AG20443 (cell line): ENCODE measurements around the gene ADAMTSL5.
"Not testable (repeated sequence)": the region's sequence is repeated elsewhere in the genome, so short reads cannot be mapped to it uniquely, and the experiment has no call there.

ENCODE experiments used
- DNase-seq: peaks from one replicate; pipeline ENCODE4 v3.0.0; 2012; ENCODE audit warnings: low spot score, mixed read lengths

Gene ADAMTSL5

DNA sequence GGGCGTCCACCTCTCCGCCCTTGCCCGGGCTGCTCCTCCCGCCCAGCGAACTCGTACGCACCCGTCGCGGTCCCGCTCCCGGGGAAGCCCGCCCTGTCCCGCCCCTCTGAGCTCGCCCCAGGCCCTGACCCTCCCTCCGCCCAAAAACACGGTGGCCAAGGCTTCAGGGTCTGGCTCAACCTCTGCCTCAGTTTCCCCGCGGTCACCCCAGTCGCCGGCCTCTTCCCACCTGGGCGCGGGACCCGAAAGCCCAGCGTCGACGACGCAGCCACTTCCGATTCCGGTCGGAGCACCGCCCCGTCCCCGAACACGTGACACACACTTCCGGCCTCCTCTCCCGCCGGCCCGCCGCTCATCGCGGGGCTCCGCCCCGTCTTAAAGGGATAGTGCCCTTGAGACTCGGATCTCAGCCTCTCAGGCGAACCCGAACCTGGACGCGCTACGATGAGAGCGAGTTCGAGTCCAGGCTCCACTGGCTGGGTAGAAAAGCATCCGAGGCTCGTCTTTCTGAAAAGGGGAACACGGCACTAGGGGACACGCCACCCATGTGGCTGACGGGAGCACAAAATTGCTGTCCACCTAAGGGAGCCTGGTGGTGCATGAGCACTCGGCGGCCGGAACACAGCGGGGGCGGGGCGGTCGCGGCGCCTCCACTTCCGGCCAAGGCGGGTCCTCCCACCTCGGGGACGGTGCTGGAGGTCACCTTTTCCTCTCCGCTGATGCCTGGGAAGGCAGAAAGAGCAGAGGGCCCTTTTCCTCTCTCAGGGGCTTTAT lies 33.7 kb downstream of the ADAMTSL5 start, which contains the start of gene C19orf25:
Gene C19orf25, minus strand, starts transcription at position 282 of the 774 bp plus-strand sequence. CDS start 312 bp downstream, outside the sequence.
- DNase-seq = peak; percentile 97

DNA sequence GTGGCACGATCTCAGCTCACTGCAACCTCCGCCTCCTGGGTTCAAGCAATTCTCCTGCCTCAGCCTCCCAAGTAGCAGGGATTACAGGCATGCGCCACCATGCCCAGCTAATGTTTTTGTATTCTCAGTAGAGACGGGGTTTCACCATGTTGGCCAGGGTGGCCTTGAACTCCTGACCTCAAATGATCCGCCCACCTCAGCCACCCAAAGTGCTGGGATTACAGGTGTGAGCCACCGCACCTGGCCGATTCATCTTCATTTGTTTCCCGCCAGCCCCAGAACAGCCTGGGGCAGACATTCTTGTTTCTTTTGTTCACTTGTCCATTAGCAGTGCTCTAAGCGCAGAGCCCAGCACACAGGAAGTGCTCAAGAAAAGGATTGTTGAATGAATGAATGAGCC lies 35.8 kb downstream of the ADAMTSL5 start:
- DNase-seq = not testable (repeated sequence)

DNA sequence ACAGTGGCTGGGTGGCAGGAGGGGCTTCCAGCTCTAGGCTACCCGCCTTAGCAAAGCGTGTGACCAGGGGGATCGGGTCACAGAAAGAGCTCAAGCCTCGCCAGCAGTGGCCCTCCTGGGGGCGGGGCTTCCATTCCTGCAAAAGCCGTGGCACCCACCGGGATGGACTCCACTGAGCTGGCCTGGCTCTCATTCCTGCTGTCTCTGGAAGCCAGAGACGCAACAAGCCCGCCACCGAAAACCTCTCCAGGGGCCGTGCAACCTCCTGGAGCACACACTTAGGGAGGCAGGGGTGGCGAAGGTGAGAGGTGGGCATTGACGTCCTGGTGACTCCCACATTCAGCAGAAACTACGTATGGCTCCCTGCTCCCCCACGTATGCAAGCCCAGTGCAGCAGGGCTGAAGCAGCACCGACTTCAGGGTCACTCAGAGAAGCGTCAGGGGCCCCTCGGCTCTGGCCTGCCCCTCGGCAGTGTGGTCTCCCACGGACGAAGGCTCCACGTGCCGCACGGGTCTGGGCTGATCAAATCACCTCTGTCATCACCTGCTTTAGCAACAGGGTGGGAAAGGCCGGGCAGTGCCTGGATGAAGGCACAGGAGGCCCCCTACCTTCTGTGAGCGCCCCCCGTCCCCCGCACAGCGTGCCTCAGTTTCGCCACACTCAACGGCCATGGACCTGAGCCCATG lies 36.9 kb downstream of the ADAMTSL5 start:
- no peak for DNase-seq

DNA sequence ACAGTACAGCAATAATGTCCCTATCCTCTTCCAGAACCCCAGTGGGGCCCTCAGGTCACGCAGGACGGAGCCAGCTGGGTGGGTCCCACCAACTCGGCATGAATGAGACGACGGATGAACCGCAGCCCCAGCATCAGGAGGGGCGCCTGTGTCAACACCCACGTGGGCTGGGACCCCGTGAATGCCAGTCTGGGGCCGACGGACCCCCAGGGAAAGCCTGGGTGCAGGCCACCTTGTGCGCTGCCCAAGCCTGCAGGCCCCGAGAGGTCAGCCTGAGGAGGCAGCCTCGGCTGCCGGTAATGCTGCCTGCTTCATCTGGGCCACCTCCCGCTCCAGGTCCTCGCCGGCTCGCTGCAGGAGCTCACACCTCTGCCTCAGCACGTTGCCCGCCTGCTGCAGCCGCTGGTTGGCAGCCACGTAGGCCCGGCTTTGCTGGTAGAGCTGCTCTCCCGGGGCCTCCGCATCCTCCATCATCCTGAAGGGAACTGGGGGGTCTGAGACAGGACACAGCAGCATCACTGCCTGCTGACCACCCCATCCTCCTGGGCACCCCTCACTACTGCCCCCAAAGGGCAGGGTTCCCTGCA lies 38.0 kb downstream of the ADAMTSL5 start:
- DNase-seq = no peak

DNA sequence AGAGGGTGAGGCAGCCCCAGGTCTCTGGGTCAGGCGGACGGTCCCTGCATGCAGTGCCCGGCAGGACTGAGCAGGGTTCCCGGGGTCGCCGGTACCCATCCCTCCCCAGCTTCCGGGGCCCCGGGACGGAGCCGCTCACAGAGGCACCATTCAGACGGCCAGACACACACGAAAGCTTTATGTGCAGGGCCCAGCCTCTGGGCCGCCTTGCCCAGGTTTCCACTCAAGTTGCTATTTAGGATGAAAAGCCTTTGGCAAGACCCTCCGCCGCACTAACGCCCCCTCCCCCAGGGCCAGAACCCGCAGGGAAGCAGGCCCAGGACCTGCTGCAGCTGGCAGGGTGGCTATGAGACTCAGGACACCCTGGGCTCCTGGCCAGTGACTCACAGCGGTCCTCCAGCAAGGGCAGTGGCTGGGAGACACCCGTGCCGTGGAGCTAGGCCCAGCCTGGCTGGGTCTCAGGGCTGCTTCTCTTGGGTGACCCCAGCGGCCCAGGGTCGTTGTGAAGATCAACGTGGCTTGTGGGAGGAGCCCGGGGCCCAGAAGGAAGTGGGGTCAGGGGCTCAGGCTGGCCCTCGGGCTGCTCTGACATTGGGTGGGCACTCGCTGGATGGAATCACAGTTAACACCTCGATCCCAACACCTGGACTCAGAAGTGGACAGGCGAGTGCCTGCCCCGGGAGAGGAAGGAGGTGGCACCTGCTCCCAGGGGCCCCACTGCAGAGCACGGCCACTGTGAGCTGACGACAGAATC lies 38.6 kb downstream of the ADAMTSL5 start:
- peak; percentile 35 for DNase-seq

DNA sequence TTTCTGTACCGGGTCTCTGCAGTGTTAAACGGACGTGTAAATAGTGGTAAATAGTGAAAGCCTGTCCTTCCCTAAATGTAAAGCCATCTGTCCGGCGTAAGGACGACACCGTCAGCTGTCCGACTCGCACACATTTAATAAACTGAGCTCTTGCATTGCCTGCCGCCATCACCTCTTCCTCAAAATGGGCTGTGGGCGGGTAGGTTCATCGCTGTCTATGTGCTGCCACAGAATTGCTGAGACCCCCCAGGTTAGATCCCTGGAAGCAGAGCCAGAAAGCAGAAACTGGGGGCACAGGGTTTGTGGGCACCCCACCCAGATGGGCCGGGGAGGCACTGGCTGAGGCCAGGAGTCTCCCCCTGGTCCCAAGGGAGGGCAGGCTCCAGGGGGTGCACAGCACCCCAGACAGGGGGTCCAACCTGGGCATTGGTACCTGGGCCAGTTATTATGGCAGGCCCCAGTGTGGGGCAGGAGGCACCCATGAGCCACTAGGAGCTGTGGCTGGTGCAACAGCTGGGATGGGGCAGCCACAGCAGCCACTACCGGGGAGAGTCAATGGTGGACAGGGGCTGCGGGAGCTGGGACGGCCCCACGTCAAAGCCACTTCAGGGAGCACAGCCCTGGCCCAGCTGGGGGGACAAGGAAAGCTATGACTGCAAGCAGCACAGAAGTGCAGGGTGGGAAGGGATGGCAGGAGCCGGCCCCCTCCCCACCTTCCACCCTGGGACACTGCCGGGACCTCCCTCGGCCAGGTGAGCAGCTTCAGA lies 39.6 kb downstream of the ADAMTSL5 start:
- no peak for DNase-seq

DNA sequence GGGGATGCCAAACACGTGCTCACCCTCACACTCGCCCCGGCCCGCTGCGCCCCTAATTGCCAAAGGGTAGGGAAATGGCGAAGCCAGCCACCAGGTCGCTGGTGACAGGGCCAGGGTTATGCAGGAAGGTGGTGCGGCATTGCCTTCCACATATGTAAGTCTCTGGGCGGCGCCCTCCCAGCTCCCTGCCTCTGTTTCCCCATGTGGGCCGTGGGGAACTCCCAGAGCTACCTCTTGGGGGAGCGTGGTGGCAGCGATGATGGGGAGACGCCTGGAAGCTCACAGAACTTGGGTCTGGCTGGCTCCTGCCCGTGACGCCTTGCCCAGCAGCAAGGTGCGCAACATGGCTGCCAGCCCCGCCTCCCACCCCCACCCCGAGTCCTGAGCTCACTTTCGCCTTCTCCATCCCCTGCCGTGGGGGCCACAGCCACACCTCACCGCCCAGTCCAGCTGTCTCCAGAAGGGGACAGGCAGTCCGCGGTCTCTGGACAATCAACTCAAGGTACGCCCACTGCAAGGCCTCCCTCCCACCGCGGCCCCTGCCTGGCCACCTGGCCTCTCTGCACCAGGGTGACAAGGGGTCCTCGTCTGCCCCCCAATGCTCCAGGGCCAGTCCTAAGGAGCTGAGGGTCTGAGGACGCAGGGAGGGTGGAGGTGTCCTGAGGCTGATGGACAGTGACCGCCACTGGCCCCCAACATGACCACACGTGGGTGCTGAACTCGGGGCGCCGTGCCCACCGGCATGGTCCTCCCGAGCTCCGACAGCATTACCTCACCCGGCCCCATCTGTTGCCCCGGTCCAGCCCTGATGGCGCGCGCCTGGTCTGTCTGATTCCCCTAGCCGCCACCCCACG lies 40.4 kb downstream of the ADAMTSL5 start:
- no peak for DNase-seq

DNA sequence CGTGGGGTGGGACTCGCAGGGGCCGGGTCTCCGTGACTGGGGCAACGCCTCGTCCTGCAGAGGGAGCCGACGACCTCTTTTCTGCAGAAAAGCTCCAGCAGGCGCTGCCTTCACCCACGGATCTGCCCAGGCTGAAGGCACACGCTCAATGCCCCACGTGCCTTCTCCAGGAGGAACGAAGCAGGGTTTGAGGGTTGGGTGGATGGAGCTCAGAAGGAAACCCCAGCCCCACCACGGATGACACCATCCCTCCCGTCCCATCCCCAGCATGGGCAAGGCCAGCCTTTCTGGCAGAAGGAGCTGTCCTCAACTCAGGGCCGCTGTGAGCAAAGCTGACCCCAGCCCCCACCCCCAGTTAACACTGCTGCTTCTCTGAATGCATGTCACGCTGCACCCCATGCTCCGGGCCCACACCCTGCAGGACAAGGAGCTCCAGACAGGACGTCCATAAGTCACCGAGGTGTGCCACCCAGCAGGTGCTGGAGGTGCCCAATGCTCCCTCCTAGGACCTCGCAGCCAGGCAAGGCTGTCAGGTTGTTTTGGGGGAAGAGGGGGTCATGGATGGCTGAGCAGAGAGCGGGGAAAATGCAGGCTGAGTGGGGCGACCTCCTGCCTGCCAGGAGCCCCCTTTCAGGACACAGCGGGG lies 41.2 kb downstream of the ADAMTSL5 start:
- peak; percentile 36 for DNase-seq

DNA sequence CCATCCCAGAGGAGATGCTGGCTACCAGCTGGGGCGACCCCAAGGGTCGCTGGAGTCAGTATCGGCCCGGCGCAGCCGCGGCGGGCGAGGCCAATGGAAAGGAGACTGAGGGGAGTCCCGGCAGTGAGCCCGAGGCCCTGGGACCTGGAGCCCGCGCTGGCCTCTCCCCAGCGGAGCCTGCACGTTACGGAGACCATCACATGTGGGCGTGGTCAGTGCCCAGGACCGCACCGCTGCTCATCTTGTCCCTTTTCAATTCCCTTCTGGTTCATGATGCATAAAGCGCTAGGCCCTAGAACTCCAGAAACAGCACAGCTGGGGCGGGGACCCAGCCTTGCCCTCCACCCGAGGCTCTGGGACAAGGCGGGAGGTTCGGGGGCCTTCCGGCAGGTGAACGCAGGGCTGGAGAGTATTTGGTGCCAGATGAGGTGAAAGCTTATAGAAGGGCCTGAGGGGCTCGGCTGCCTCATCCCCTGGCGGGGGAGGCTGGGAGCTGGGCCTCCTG lies 41.8 kb downstream of the ADAMTSL5 start:
- peak; percentile 50 for DNase-seq

DNA sequence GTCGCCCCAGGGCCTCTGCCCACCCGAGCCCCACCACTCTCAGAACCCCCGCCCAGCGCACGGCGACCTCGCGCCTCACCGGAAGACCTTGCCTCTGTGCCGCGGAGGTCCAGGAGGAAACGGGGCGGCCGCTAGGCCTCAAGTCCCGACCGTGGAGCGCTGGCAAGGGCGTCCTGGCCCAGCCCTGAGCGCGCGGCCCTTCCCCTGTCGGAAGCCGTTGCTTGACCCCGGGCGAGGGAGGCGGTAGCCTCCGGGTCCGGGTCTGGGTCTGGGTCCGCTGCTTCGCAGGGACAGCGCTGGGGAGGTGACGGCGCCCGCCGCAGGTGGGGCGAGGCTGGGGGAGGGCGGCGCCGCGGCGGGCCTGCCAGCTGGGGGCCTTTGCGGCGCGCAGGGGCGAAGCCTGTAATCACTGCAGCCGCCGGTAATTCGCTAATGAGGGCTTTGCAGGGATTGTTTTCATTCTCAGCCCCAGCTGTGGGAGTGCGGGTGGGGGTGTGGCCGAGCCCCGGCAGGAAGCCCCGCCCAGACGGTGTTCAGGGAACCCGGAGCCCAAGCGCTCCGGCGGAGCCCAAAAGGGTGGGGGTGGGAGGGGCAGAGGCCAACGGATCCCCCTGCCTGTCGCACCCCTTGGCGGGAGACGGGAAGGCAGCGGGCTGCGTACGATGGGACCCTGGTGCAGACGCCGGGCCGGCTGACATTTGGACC lies 42.4 kb downstream of the ADAMTSL5 start:
- peak; percentile 70 for DNase-seq

DNA sequence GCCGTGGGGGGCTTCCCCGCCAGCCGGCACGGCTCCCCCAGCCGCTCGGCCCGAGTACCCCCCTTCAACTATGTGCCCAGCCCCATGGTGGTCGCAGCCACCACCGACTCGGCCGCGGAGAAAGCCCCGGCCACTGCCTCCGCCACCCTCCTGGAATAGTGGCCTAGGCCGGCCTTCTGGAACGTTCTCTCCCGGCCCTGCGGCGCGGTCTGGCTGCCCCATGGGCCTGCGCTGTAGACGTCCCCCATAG lies 42.8 kb downstream of the ADAMTSL5 start:
- no peak for DNase-seq

DNA sequence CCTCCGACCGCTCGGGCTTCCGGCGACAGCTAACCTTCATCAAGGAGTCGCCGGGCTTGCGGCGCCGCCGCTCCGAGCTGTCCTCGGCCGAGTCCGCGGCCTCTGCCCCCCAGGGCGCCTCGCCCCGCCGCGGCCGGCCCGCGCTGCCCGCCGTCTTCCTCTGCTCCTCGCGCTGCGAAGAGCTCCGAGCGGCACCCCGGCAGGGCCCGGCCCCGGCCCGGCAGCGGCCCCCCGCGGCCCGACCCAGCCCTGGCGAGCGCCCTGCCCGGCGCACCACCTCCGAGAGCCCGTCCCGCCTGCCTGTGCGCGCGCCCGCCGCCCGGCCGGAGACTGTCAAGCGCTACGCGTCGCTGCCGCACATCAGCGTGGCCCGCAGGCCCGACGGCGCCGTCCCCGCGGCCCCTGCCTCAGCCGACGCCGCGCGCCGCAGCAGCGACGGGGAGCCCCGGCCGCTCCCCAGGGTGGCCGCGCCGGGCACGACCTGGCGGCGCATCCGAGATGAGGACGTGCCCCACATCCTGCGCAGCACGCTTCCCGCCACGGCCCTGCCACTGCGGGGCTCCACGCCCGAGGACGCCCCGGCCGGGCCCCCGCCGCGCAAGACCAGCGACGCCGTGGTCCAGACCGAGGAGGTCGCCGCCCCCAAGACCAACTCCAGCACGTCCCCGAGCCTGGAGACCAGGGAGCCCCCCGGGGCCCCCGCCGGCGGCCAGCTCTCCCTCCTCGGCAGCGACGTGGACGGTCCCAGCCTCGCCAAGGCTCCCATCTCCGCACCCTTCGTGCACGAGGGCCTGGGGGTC lies 43.4 kb downstream of the ADAMTSL5 start:
- DNase-seq = peak; percentile 45

DNA sequence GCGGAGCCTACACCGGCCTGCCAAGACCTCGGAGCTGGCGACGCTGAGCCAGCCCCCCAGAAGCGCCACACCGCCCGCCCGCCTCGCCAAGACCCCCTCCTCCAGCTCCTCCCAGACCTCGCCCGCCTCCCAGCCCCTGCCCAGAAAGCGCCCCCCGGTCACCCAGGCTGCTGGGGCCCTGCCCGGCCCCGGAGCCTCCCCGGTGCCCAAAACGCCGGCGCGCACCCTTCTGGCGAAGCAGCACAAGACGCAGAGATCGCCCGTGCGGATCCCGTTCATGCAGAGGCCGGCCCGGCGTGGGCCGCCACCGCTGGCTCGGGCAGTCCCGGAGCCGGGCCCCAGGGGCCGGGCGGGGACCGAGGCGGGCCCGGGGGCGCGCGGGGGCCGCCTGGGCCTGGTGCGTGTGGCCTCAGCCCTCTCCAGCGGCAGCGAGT lies 44.0 kb downstream of the ADAMTSL5 start:
- peak; percentile 65 for DNase-seq

DNA sequence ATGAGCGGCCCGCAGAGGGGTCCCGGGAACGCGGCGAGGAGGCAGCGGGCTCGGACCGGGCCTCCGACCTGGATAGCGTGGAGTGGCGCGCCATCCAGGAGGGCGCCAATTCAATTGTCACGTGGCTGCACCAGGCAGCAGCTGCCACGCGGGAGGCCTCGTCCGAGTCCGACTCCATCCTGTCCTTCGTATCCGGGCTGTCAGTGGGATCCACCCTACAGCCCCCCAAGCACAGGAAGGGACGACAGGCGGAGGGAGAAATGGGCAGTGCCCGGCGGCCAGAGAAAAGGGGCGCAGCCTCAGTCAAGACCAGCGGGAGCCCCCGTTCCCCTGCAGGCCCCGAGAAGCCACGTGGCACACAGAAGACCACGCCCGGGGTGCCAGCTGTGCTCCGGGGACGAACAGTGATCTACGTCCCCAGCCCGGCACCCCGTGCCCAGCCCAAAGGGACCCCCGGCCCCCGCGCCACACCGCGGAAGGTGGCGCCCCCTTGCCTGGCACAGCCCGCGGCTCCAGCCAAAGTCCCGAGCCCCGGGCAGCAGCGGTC lies 44.5 kb downstream of the ADAMTSL5 start:
- no peak for DNase-seq

DNA sequence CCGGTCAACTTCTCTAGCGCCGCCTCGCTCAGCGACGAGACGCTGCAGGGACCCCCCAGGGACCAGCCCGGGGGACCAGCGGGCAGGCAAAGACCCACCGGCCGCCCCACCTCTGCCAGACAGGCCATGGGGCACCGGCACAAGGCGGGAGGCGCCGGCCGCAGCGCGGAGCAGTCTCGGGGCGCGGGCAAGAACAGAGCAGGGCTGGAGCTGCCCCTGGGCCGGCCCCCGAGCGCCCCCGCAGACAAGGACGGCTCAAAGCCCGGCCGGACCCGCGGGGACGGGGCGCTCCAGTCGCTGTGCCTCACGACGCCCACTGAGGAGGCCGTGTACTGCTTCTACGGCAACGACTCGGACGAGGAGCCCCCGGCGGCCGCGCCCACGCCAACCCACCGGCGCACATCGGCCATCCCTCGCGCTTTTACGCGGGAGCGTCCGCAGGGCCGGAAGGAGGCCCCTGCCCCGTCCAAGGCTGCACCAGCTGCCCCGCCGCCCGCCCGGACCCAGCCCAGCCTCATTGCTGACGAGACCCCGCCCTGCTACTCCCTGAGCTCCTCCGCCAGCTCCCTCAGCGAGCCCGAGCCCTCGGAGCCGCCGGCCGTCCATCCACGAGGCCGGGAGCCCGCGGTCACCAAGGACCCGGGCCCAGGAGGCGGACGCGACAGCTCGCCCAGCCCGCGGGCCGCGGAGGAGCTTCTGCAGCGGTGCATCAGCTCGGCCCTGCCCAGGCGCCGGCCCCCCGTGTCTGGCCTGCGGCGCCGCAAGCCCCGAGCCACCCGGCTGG lies 45.1 kb downstream of the ADAMTSL5 start:
- DNase-seq = no peak

DNA sequence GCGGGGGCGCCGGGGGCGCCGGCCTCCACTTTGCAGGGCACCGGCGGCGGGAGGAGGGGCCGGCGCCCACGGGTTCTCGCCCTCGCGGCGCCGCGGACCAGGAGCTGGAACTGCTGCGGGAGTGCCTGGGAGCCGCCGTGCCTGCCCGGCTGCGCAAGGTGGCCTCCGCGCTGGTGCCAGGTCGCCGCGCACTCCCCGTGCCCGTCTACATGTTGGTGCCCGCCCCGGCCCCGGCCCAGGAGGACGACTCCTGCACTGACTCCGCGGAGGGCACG lies 45.7 kb downstream of the ADAMTSL5 start:
- DNase-seq = no peak

DNA sequence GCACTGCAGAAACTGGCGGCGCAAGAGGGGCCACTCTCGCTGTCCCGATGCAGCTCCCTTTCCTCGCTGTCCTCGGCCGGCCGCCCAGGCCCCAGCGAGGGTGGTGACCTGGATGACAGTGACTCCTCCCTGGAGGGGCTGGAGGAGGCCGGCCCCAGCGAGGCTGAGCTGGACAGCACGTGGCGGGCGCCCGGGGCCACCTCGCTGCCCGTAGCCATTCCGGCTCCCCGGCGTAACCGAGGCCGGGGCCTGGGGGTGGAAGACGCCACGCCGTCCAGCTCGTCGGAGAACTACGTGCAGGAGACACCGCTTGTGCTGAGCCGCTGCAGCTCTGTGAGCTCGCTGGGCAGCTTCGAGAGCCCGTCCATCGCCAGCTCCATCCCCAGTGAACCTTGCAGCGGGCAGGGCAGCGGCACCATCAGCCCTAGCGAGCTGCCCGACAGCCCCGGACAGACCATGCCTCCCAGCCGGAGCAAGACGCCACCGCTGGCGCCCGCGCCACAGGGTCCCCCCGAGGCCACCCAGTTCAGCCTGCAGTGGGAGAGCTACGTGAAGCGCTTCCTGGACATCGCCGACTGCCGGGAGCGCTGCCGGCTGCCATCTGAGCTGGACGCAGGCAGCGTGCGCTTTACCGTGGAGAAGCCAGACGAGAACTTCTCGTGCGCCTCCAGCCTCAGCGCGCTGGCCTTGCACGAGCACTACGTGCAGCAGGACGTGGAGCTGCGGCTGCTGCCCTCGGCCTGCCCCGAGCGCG lies 46.2 kb downstream of the ADAMTSL5 start:
- no peak for DNase-seq
